Measurements from ENCODE around the gene ATP11C.

The ATP11C gene

DNA sequence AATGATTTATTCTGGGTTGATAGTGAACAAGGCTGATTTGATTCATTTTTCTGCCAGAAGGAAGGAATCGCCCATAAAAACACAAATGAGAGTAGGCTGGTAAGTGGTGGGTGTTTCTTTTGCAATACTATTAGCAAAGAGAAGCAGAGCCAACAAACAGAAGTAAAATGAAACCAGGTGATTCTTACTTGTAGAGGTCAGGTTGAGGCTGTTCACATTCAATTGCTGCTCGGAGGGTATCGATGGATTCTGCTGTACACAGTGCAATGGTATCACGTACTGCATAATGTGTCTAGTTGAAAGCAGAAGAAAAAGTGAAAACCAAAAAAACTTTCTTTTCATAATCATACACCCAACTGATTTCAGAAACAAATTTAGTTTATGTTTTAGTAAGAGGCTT lies 130.8 kb downstream of the ATP11C start:
- no peak for DNase-seq

- no peak for DNase-seq
Measured at GRCh38 chrX:139801397-139801813, 131.4 kb downstream of the ATP11C start.

GRCh38 chrX:139798701-139799100 lies 134.2 kb downstream of the ATP11C start:
- peak in 1 of 2 experiments; percentile 1 for DNase-seq

GRCh38 chrX:139795196-139795595 lies 137.7 kb downstream of the ATP11C start:
- DNase-seq = no peak

GRCh38 chrX:139787601-139788000 lies 145.3 kb downstream of the ATP11C start:
- no peak for DNase-seq

DNA sequence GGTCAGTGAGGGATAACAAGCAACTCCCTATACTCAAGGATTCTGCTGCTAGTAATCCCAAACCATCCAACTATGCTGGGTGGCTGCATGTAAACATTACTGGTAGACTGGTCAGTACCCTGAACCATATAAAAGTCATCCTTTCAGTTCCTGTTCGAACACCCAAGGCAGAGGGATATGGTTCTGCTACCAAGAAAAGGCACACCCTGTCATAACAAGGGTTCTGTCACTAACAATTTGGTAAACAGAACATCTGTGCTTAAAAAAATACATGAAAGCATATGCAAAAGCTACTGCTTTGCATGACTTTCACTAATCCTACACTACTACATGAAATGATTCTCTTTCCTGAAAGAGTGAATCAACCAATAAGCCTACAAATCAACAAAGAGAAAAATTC lies 148.0 kb downstream of the ATP11C start:
- DNase-seq = no peak

DNA sequence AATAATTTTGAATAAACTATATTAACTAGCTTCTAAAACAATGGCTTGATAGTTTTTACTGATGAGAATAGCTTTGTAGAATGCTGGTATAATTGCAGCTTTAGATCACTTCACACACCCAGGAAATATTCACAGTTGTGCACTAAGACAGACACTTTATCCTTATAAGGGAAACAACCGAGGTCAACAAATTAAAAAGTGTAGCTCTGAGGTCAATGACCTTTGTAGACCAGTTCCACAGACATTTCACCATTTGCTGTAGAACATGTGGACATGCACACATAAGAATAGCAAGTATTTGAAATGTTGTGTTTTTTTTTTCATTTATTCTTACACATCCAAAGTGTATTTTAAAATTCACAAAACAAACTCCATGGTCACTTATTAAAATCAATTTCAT lies 148.9 kb downstream of the ATP11C start:
- DNase-seq = no peak

DNA sequence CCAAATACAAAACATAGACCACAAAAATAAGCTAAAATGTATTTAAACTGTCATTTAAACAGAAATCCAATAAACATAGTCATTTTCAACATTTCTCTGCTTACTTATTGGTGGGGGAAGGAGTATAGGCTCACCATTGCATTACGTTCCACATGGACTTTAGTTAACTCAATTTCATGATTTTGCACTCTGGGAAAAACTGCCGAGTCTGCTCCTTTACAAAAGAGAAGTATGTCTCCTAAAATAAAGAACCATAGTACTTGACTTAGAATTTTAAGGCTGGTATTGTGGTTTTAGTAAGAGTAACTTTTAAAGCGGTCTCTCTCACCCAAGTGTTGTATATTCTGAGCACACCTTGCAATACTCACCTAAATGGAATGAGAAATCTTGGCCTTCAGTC lies 149.8 kb downstream of the ATP11C start:
- no peak for DNase-seq

- DNase-seq = no peak
Measured at GRCh38 chrX:139776599-139776998, 156.3 kb downstream of the ATP11C start.

DNA sequence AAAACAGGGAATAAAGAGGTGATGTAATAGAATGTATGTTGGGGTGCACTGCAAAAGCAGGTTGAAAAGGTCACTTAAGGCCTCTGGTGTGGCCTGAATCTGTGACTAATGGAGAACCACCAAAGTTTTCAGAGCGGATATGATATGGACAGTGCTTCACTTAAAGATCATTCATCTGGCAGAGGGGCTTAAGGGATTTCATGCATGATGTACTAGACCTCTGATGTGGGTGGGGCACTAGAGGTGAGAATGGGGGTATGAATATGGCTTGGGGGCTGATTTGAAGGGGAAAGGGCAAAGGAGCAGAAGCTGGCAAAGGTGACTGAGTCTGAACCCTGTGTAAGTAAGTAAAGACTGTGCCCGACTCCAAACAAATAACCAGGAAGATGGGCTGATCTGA lies 162.5 kb downstream of the ATP11C start:
- no peak for DNase-seq

- DNase-seq = no peak
Measured at GRCh38 chrX:139766545-139766983, 166.3 kb downstream of the ATP11C start.

DNA sequence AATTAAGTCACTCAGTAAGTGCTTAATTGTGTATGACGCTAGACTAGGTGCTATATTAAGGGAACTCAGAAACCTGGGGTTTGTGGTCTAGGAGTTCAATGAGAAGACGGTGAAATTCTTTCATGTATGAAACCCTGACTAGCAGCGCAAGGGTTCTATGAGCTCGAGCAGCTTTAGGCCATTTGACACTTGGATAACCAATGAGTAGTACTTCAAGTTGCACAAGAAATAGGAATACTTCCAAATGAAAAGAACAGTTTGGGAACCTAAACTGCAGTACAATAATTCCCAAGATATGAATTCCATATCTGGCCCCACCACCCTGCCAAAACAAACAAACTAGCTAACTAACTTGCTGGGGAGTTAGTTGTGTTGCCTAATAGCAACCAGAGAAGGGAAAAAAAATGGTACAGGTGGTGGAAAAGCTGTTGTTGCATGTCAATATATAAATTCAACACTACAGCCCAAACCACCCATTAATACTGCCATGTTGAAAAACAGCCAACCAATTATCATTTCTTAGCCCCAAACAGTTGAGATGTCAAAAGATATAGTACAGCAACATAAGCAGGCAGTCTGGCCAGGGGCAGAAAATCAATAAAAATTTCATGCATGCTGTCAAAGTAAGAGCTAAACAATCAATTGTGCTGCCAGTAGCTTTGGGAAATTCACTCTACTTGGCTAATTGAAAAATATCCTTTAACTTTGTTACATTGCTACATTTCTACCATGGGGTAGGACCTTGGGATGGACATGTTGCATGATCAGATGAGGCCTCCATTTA lies 170.3 kb downstream of the ATP11C start:
- no peak for DNase-seq

DNA sequence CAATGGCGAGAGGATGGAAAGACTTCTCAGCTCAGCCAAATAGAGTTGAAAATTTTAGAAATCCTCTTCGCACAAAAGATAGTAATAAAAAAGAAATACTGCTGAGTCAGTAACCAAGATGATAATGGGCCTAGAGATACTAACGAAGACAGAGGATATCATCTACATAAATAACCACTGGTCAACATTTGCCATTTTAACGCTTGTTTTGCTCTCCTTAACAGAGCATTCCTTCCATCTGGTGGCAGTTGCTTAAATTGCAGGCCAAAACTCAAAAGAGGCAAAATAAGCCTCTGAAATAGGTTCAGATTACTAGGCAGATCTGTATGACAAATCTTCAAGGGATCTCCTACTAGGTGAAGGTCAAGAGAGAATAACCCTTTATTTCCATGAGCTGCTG lies 173.2 kb downstream of the ATP11C start:
- no peak for DNase-seq

DNA sequence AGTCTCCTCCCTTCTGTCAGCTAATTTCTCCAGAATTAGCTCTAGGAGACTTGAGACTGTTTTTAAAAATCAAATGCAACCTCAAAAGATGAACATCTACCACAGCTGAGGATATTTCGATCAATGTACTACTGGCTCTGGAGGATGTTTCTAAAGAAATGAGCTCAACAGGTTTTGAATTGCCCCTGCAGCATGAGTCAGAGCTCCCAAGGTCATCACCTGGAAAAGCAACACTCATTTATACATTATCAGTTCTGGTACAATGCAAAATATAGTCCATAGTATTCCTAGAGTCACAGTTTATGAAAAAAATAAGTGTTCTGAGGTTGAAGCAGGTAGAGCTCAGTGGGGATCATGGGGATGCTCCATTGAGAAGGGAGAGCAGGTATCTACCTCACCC lies 174.0 kb downstream of the ATP11C start:
- no peak for DNase-seq

DNA sequence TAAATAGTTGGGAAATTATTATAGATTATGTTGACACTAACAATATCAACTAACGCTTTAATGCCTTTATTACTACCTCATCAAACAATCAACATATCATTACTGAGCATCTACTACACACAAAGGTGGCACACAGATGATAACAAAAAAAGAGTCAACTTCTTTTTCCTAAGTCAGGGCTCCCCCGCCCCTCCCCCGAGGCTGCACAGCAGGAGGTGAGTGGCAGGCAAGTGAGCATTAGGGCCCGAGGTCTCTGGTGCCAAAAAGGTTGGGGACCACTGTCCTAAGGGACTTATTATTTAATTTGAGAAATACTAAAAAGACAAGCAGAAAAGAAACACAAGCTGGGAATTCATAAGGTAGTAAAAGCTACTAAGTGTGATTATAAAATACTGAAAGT lies 174.6 kb downstream of the ATP11C start:
- DNase-seq = no peak

GRCh38 chrX:139751053-139751452 lies 181.8 kb downstream of the ATP11C start:
- DNase-seq = no peak

DNA sequence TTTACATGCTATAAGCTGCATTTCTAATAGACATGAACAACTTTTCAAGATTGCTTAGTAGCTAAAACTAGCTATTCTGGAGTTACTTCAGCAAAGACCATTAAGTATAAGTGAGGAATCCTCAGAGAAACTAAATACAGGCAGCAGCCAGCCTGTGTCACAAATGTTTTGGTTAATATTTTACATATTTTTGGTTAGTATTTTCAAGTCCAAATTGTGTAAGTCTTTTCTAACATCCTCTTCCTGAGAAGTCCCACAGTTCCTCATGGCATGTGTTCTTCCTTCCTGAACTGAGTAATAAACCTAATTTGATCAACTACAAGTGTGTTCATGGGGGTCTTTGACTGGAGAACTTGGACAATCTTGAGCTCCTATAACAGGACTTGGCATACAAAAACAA lies 182.5 kb downstream of the ATP11C start:
- DNase-seq = no peak

DNA sequence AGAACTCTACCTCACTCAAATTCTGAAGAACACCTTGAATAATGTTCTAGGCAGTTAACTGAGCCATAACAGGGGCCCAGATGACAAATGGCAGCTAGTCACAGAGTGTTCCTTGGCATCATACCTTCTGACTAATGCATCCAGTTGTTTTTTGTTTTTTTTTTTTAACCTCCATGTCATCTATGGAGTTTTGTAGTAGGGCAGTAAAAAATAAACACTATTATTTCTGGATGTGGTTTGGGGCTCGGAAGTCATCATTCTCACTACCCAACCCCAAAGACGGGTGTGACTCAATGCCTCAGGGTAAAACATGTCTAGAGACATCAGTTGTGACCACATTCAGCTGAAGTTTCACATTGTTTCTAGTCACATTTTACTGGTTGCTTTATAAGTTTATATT lies 193.7 kb downstream of the ATP11C start:
- DNase-seq = no peak

GRCh38 chrX:139738581-139738980 lies 194.3 kb downstream of the ATP11C start:
- no peak for DNase-seq

DNA sequence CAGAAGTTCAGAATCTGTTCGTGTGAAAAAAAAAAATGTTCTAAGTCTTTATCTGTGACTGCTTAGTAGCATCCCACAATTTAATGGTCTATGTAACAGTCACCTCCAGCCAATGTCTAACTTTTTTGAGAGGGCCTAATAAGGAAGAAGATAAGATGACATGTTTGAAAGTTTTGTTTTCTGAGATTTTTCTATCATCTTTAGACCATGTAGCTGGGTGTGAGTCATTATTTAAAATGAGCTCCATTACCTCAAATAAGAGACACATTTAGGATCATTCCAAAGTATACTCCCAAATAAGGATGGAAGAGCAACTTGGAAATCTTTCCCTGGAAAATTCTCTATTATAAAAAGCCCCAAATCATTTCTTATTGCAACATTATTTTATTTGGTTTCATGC lies 196.7 kb downstream of the ATP11C start:
- DNase-seq = no peak

GRCh38 chrX:139734996-139735395 lies 197.9 kb downstream of the ATP11C start:
- DNase-seq = no peak

DNA sequence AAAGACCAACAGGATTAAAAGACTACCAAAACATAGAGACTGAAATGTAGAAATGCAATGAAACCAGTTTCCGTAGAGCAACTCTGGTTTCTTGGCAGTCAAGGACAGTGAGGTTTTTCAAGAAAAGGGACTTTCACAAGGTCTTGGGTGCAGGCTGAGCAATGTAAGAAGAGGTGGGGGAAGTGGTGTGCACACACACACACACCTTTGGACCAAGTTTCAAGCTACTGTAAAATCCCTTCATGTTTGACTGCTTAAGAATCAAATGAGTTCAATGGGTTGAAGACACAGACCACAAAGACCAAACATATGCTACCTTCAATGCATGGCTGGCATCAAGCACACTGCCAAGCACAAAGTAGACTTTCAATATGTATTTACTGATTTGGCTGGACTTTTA lies 207.1 kb downstream of the ATP11C start:
- no peak for DNase-seq

DNA sequence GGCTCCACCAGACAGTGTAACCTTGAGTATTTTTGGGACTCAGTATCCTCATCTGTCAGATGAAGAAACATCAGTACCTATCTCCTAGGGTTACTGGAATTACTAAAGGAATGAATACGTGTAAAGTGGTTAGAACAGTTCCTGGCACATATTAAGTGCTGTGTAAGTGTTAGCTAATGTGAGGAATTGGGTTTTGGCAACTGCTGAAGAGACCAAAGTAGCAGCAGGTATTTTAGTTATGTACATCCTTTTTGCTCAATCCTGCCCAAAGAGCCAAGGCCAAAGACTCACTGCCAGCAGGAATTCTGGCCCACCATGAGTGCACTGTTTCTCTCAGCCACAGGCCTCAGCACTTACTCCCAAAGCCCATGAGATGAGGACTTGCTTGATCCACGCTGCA lies 208.2 kb downstream of the ATP11C start:
- no peak for DNase-seq

DNA sequence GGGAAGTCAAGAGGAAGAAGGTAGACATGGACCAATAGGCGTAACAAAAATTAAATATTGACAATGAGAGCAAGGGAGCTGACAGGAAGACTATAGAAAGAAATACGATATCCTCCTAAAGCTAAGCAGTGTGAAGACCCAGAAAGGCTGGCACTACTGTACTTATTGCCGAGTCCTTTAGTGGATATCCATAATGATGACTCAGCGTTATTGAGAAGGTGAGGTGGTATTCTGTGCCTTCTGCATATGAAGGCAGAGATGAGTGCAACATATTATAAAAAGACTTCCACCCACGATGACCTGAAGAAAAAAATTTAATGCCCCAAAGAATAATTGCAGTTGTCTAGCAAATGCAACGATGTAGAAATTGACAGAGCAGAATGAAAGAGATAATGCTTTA lies 211.9 kb downstream of the ATP11C start:
- DNase-seq = no peak

DNA sequence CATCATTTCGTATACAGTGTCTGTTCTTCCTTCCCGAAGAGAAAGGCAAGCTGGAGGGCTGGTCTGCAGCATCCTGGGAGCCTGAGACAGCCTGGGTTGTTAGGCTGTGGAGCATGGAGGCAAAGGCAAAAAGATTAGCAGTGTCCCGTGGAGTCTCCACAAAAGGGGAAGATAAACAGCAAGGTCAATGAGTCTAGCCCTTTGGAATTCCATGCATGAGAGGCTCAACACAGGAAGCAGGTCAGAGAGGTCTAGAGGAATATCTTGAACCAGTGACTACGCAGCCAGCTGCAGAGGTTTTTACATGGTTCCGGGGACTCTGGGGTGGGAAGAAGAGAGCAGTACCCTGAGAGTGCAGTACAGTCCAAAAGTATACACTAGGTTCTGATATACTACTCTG lies 212.7 kb downstream of the ATP11C start:
- DNase-seq = no peak

Measured in cerebellar nuclear complex (tissue), 1 donor.